Fibroblast of gingiva (primary cell): ENCODE measurements around the gene CHST14.

ENCODE experiments used
- DNase-seq: peaks from one replicate; pipeline ENCODE4 v3.0.0-alpha.2; 2011; ENCODE audit warnings: low read depth

Gene CHST14

GRCh38 chr15:40489274-40490175 lies 18.7 kb downstream of the CHST14 start:
- no peak for DNase-seq

DNA sequence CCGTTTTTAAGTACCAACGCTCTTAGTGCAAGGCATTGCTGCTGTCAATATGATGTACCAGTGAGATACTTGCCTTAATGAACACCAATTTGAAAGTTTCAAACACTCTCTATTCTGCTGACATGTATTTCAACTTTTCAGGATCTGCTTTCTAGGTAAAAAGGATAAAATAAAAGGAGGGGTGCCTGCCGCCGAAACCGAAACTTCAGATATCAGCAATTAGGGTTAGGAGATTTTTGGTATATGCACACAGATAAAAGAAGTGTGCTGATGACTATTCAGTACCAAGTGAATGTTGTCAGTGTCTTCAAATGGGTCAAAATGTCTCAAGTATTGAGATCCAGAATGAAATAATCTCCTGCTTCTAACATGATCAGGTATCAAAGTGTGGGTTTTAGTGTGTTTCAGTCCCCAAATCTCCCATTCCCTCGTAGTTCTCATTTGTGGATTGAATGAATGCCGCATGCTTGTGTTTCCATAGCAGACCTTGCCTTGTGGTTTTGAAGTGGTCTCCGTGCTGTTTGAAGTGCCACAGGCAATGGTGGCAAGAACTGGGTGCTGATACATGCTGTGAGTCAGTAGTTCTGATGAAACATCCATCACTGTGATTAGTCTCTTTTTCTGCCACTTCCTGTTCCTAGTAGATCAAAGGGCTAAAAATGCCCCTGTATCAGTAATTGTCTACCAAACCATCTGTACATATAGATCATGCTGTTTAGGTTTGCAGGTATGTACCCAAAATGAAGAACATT lies 22.5 kb downstream of the CHST14 start:
- DNase-seq = no peak

DNA sequence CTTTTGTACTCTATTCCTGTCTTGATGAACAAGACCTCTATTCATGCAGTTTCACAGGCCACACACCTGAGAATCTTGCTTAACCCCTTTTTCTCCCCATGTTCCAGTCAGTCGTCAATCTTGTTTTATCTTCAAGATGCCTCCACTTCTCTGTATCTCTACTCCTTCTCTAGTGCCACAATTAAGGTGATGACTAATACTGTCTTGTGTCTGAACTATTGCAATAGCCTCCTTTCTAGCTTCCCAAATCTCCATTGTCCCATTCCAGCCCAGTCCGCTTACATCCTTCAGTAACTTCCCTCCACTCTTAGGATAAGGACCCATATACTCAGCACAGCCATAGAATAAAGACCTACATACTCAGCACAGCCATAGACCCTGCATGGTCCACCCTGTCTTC lies 24.7 kb downstream of the CHST14 start:
- no peak for DNase-seq

- no peak for DNase-seq
These were observed 27.6 kb downstream of the CHST14 start for GRCh38 chr15:40498418-40498817.

GRCh38 chr15:40498891-40499290 lies 28.1 kb downstream of the CHST14 start:
- no peak for DNase-seq

- DNase-seq = no peak
These were observed 29.1 kb downstream of the CHST14 start for GRCh38 chr15:40499931-40500330.

DNA sequence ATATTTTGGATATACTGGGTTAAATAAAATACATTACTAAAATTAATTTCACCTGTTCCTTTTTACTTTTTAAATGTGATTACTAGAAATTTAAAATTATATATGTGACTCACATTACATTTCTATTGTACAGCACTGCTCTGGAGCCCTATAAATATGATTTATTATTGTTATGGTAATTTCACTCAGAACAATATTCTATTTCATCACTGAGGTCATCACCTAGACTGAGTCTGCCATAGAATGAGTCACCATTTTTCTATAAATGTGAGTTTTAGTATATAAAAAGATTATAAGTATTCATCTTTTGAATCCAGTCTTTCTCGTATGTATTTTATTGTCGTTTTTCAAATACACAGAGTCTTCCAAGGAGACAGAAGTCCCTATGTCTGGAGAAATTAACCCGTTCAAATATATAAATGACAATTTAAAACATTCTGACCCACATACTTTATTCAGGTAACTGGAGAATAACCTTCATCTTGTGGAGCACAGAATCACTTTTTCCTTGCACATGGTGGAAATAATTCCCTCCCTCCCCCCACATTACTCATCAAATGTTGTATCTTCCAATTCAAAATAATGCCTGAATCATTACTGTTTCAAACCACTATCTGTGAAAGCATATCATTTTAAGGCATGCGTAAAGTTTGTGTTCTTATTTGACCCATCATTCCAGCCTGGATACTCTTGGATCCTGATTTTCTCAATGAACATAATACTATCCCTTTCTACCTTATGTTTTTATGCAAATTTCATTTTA lies 30.0 kb downstream of the CHST14 start:
- no peak for DNase-seq

GRCh38 chr15:40501487-40501886 lies 30.7 kb downstream of the CHST14 start:
- DNase-seq = no peak

DNA sequence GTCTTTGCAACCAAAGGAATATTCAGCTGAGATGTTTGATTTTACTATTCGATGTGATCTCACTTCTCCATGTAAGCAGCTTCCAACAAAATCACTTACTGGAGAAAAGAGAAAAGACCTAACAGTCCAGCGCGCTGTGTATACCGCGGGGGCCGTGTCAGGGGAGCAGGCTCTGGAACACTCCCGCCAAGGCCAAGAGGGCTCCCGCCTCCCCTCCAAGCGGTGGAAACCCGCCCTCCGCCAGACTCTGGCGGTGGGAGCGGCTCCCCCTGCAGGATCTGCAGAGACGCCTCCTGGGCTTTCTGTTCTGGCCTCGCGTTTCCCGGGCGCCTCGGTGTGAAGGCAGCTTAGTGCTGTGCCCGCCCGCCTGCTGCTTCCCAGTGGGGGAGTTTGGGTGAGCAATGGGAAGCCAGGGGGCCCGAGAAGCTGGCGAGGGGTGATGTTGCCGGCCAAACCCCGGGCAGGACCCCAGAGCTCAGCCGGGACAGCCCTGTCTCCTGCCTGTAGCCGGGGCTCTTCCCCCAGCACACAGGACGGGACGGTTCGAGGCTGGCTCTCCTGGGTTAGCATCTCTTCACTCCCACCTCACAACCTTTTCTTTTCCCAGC lies 36.3 kb downstream of the CHST14 start:
- DNase-seq = peak; percentile 61

DNA sequence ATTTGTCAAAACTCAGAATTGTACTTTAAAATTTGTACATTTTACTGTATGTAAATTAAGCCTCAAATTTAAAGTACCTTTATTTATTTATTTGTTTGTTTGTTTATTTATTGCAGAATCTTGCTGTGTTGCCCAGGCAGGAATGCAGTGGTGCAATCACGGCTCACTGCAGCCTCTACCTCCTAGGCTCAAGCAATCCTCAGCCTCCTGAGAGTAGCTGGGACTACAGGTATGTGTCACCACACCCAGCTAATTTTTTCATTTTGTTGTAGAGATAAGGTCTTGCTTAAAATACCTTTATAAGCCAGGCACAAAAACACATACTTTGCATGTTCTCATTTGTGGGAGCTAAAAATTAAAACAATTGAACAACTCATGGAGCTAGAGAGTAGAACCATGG lies 37.4 kb downstream of the CHST14 start:
- no peak for DNase-seq

GRCh38 chr15:40510201-40510600 lies 39.4 kb downstream of the CHST14 start:
- no peak for DNase-seq

GRCh38 chr15:40511093-40511471 lies 40.3 kb downstream of the CHST14 start:
- DNase-seq = no peak

DNA sequence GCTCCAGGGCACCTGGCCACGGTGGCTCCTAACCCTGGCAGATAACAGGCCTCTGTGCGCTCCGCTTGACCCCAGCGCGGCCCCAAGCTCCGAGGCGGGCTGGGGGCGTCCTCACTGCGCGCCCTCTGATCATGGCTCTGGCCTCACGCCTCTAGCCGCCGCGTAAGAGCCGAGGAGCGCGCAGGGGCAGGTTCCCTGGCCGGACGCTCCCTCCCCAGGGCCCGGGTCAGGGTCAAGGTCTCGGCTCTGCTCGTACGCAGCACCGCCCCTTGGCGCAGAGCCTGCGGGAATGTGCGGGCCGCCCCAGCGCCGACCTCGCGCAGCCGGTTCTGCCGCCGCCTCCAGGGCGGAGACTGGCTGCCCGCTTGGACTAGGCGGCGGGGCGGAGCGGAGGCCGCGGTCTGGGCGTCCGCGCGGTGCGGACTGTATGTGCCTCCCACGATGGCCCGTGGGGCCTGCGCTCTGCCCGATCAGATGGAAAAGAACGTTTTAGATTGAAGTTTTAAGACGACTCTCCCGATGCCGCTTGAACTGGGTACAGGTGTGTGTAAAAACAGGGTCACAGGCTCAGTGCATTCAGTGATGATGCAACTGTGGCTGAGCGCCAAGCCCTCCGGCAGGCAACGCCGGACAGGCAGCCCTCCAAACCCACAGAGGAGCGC lies 40.8 kb downstream of the CHST14 start:
- peak; percentile 30 for DNase-seq

DNA sequence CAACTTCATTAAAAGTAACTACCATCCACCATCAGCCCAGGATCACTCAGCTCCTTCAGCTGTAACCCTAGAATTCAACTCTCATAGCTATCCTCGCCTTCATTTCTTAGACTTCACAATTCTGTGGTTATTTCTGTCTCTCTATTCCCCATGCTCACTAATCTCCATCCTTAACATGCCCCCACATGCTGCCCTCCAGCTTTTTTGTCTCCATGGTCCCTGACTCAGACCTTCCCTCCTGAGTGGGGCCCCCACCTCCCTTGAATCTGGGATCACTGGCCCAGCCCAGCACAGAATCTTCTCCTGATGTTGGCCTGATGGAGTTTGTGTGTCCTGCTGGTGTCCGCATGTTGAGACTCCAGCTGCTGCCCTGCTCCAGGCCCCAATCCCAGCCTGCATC lies 41.7 kb downstream of the CHST14 start:
- no peak for DNase-seq

DNA sequence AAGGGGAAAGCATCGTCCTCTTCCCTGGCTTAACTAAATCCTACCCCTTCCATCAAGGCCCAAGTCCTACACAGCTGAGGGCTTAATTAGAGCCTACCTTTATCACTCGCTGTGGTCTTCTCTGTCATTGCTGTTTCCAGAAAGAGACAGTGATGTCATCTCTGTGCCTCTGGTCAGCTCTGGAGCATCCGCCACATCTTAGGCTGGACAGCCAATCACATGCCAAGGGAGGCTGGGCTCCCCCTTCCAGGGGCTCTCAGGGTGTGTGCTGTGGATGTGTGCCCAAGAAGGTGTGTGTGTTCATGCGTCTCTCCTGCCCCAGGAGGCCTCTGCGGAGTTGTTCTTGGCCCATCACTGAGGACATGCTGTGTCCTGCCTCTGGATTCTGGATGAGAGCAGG lies 42.8 kb downstream of the CHST14 start:
- DNase-seq = no peak

GRCh38 chr15:40516322-40516721 lies 45.5 kb downstream of the CHST14 start:
- no peak for DNase-seq
